H1 (cell line): ENCODE results near the gene NPL.

ENCODE experiments used
- CEBPB ChIP-seq: IDR thresholded peaks from 2 replicates; pipeline ENCODE4 v1.6.1; 2012; ENCODE audit warnings: low read depth, low read length
- CREB1 ChIP-seq: IDR thresholded peaks from 2 replicates; pipeline ENCODE4 v1.6.1; 2012; ENCODE audit warnings: inconsistent platforms
- CTCF ChIP-seq, 3 experiments: IDR thresholded peaks; 1 replicate in 2 of 3; 2 replicates in 1 of 3; pipeline versions ENCODE4 v1.5.1 to v1.6.1; 2011; ENCODE audit warnings: low read length in 3 of 3, mild to moderate bottlenecking in 3 of 3, inconsistent platforms in 2 of 3, low read depth in 1 of 3, moderate library complexity in 1 of 3; ENCODE audit not compliant: insufficient read depth in 1 of 3; ENCODE audit errors: control extremely low read depth in 1 of 3
- EZH2 ChIP-seq: fragments of 200-600 bp; sonication (generic); IDR thresholded peaks from 2 replicates; pipeline ENCODE4 v1.7.1; 2012; ENCODE audit warnings: low read depth, mild to moderate bottlenecking, moderate library complexity, low read length, inconsistent platforms; ENCODE audit not compliant: severe bottlenecking
- KDM1A ChIP-seq: fragments of 200-600, 300-600 bp; sonication (generic); IDR thresholded peaks from 2 replicates; pipeline ENCODE4 v1.7.1; 2016; ENCODE audit warnings: mild to moderate bottlenecking, low read length, borderline replicate concordance
- MAX ChIP-seq: IDR thresholded peaks from 2 replicates; pipeline ENCODE4 v1.6.1; 2012; ENCODE audit warnings: inconsistent platforms
- NANOG ChIP-seq: IDR thresholded peaks from 2 replicates; pipeline ENCODE4 v1.6.1; 2011; ENCODE audit warnings: low read length, low read depth, mild to moderate bottlenecking, inconsistent platforms; ENCODE audit not compliant: insufficient read depth, poor library complexity, severe bottlenecking
- POLR2A ChIP-seq, 2 experiments: IDR thresholded peaks; 1 replicate in 1 of 2; 2 replicates in 1 of 2; pipeline ENCODE4 v1.6.1; 2011; ENCODE audit warnings: low read depth in 2 of 2, low read length in 2 of 2, mild to moderate bottlenecking in 2 of 2; ENCODE audit errors: control extremely low read depth in 1 of 2
- POLR2AphosphoS5 ChIP-seq: IDR thresholded peaks from 2 replicates; pipeline ENCODE4 v1.6.1; 2011; ENCODE audit warnings: low read depth, low read length
- RXRA ChIP-seq: IDR thresholded peaks from 2 replicates; pipeline ENCODE4 v1.6.1; 2011; ENCODE audit warnings: low read depth, mild to moderate bottlenecking, low read length, moderate library complexity; ENCODE audit not compliant: insufficient read depth
- SUZ12 ChIP-seq: fragments of 200-600 bp; sonication (generic); IDR thresholded peaks from 2 replicates; pipeline ENCODE4 v1.6.1; 2012; ENCODE audit warnings: mild to moderate bottlenecking, inconsistent platforms, low read length, moderate library complexity, mixed read lengths
- TAF1 ChIP-seq: IDR thresholded peaks from 2 replicates; pipeline ENCODE4 v1.6.1; 2011; ENCODE audit warnings: mild to moderate bottlenecking, low read depth, low read length
- YY1 ChIP-seq: IDR thresholded peaks from 2 replicates; pipeline ENCODE4 v1.6.1; 2011; ENCODE audit warnings: low read depth, mild to moderate bottlenecking, low read length

- TF ChIP-seq YY1 (no peak), CTCF (IDR thresholded peaks at IDR 0.05; ENCODE audit: control extremely low read depth in 1 of 3, insufficient read depth in 1 of 3, low read depth in 1 of 3, low read length in 3 of 3) (no peak), POLR2AphosphoS5 (no peak), TAF1 (no peak), EZH2 (no peak), RXRA (no peak), MAX (no peak), CEBPB (no peak), POLR2A (IDR thresholded peaks at IDR 0.05; ENCODE audit: control extremely low read depth in 1 of 2, low read depth in 2 of 2, low read length in 2 of 2) (no peak), SUZ12 (no peak), KDM1A (no peak), NANOG (no peak), CREB1 (no peak)
Observed at GRCh38 chr1:182809414-182809957, 19.9 kb downstream of the NPL start.
